NOMO-1 treated with DMSO at 0.1 percent for 48 hours (cell line): ENCODE measurements around the gene SHROOM3.

Source experiments
- DNase-seq: peaks from one replicate; lab custom pipeline; 2025; ENCODE audit not compliant: unreplicated experiment; lab: John Stamatoyannopoulos, UW

Gene SHROOM3

GRCh38 chr4:76564123-76564915 lies 129.3 kb downstream of the SHROOM3 start:
- no peak for DNase-seq

GRCh38 chr4:76568262-76568661 lies 133.2 kb downstream of the SHROOM3 start:
- no peak for DNase-seq

- peak; percentile 30 for DNase-seq
Measured at GRCh38 chr4:76569225-76569624, 134.2 kb downstream of the SHROOM3 start.

DNA sequence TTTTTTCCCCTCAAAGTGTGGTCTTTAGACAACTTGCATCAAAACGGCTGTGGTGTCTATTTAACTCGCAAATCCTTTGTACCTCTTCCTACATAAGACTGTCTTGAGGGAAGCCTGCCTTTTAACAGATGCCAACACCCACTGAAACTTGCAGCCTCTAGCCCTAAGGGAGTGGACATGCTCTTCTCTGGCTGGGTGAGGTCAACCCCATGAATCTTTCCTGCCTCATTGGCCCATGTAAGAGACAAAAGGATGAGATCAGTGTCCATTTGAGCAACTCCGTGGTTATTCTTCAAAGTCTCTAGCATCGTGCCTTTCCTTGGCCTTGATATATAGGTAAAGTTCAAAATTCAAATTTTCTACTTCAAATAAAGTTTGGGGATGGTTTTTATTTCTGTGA lies 134.7 kb downstream of the SHROOM3 start:
- no peak for DNase-seq

DNA sequence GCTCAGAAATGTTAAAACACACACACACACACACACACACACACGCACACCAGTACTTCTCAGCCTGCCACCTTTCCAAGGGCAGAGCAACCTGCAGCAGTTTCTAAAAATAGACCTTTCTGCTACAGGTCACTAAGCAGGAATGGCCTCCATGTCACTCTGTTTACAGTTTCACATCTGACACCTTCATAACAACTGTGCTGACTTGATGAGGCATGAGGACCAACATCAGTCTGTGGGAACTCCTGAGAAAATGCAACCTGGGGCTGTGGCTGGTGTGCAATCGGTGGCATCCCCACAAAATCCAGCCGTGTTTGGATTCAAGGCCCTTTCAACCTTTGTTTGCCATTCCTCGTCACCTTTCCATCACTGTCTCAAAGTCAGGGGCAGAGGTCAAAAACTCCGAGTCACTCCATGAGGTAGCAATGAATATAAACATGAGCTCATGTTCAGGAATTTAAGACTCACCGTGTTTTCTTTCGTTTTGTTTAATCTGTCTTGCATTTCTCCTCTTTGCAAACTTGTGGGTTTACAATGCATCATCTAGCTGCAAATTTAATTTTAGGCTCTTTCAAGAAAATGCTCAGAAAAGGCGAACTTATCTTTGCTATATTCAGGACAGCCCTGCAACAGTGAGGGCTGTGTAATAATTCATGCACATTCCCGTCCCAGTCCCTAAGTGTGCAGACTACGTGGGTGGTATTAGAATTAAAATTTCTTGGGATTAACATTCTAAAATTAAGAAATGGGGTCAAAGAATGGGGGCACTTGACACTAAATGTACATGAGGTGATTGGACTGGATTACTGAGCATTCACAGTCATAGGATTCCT lies 135.3 kb downstream of the SHROOM3 start:
- no peak for DNase-seq

- no peak for DNase-seq
Measured at GRCh38 chr4:76571274-76571673, 136.2 kb downstream of the SHROOM3 start.

- DNase-seq: no peak
Measured at GRCh38 chr4:76572224-76572623, 137.2 kb downstream of the SHROOM3 start.

GRCh38 chr4:76576824-76577223 lies 141.8 kb downstream of the SHROOM3 start:
- no peak for DNase-seq

- no peak for DNase-seq
Measured at GRCh38 chr4:76578002-76578560, 143.1 kb downstream of the SHROOM3 start.

- no peak for DNase-seq
Measured at GRCh38 chr4:76579596-76580375, 144.8 kb downstream of the SHROOM3 start.

DNA sequence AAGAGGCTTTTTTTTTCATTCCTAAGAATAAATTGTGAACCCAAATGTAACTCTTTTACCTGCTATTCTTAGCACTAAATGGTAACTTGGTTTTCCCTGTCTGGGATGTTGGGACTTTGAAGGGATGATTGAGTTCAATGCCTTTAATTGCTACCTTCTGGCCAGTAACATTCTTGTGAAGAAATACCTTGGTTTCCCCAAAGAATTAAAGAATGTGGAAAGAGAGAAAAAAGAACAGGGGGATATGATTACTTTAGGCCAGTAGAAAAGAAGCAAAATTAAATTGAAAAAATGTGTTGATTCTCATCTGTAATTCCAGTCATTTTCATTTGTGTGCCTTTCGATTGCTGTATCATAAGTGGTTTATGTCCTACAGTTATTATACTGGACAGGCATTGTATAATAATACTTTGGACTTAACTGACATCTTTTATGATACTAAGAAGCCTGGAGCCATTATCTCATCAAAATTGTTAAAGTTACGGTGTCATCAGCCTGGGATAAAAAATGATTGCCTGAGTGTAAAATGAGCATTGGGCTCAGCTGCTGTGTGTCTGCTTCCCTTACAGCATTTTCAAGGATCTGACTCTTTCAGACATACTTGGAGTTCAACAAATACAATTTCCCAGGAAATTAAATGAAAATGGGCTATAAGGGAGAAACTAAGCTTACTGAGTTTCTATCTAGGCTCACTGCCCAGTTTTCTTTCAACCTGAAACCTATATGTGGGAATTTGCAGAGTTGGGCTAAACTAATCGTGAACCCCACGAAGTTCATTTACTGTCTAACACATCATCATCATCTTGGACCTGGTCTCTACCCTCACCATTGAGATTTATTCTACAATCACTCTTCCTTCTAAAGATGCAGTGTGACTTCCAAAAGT lies 146.3 kb downstream of the SHROOM3 start:
- no peak for DNase-seq

- DNase-seq: no peak
Measured at GRCh38 chr4:76582074-76582816, 147.2 kb downstream of the SHROOM3 start.

DNA sequence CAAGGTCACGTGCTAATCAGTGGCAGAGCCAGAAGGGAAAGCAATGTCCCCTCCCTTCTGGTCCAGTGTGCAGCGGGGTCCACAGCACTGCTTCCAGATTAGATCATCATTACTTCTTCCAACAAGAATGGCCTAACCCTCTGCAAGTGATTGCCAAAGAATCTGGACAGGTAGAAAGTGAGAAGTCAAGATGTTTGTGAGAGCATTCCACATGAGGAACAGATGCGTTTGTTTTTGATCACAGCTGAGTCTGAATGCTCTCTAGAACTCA lies 147.7 kb downstream of the SHROOM3 start:
- DNase-seq: no peak

DNA sequence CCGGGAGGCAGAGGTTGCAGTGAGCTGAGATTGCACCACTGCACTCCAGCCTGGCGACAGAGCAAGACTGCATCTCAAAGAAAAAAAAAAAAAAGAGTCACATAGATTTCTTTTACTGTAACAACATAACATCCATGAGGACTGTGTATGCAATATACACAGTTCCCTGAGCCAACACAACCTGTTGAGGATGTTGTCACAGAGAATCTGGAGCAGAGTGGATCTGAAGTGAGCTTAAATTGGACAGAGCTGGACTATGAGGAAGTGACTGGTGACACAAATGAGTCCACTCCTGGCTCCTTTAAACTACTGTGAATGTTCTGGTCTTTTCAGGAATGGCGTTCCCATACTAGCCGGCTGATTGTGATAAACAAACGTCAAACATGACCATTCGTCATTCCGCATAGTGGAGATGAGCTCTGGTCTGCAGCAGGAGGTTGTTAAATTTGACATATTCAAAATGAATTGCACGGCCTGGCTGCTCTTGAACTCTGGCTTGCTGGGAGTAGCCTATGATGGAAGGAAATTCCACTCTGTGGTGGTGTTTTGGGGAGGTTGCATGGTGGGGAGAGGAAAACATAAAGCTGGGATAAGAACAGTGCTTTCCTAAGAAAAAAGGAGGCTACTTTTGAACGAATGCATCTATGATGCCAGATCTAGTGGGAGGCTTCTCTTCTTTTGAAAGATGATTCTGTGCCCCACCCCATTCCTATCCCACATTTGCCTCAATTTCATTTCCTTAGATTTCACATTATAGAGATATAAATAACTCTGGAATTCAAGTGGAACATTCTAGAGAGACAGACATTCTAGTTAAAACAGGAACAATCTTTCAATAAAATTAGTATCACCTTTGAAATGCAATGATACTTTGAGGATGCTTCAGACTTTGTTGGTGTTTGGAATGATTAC lies 149.5 kb downstream of the SHROOM3 start:
- DNase-seq: no peak

DNA sequence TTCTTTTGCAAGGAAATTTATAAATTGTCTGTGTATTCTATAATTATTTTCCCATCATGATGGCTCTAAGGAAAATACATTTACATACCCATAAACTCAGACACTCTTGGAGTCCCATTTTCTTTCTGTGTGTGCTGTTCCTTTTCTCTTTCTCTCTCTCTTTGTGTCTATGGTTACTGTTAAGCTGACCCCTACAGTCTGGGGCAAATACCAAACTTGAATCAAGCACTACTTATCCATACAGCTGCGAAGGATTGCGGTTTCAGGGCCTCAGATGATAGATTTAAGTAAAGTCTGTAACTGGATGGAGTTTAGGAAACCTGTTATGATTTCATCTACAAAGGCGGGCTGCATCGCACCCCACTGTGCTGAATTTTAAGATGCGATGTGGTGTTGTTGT lies 150.2 kb downstream of the SHROOM3 start:
- no peak for DNase-seq

DNA sequence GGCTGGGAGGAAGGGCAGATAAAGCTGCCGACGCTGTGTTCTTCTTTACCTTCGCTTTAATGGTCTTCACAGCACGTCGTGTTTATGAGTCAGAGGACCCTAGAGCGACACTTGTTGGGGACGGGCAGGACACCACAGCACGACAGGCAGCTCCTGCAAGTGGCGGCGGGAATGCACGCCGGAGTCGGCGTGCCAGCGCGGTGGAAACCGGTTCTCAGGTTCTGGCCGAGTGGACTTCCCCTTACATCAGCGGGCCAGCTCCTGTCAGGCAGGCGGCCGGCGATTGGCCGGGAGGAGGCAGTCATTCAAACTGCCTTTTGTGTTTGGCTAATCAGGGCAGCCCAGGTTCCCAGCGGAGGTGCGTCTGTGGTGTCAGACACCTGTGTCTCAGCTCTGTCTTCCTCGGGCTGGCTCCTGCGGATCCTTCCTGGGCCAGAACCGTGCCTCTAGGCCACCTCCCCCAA lies 150.9 kb downstream of the SHROOM3 start:
- DNase-seq: peak; percentile 55

DNA sequence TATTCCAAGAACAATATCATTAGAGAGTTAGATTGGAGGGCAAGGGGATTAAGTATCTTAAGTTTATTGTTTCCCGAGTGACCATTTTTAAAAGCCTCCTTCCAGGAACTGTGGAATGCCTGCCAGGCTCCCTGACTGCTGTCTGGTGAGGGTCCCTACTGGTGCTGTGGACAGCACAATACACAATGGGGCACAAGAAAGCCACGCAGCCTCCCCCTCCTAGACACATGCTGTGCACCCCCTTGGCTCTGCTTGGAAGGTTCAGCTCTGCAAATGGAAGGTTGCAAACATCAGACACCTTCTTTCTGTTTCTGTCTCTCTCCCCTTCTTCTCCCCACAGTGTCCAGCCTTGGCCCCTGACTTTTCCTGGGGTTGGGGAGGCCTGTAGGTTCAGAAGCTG lies 153.2 kb downstream of the SHROOM3 start:
- DNase-seq: no peak

GRCh38 chr4:76589402-76589801 lies 154.4 kb downstream of the SHROOM3 start:
- DNase-seq: no peak
